Nucleus accumbens (tissue), 56 donors: Measurements from ENCODE around the gene RAI14.
"Not testable (repeated sequence)": the region's sequence is repeated elsewhere in the genome, so short reads cannot be mapped to it uniquely, and the experiment has no call there.

Experiments used
- DNase-seq, 56 donors: peaks; one replicate each; lab custom pipeline; 2025; lab: John Stamatoyannopoulos, UW

The RAI14 gene

GRCh38 chr5:34803974-34804732 lies 148.0 kb downstream of the RAI14 start:
- no peak for DNase-seq

DNA sequence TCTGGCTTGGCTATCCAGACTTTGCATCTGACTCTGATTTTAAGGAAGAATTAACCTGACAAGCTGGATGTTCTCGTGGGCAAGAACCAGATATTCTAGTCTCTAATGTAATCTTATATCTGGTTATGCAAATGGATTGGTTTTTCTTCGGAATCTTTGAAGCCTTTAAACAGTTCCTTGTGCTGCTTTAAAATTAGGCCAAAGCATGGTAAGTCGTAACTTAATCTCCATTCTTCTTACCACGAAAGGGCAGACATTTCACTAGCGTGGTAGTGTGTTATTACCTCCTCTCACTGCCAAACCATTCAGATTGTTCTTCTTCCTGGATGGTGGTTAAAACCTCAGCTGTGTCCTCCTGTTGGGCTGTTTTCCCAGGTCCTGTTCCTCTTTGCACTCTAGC lies 148.8 kb downstream of the RAI14 start:
- no peak for DNase-seq

GRCh38 chr5:34806532-34806931 lies 150.4 kb downstream of the RAI14 start:
- no peak for DNase-seq

DNA sequence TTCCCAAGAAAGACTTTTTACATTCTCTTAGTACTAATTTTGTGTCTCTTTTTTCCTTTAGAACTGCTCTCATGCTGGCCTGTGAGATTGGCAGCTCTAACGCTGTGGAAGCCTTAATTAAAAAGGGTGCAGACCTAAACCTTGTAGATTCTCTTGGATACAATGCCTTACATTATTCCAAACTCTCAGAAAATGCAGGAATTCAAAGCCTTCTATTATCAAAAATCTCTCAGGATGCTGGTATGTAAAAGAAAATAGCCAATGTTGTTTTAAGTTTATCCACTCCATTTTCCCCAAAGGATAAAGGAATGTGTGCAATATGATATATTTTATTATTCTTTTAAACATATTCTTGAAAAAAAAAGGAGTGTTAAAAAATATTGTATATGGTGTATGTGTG lies 155.6 kb downstream of the RAI14 start:
- DNase-seq: no peak

GRCh38 chr5:34813509-34813908 lies 157.4 kb downstream of the RAI14 start:
- DNase-seq: no peak

- DNase-seq: no peak
Observed at GRCh38 chr5:34817558-34818351, 161.6 kb downstream of the RAI14 start.

- no peak for DNase-seq
Observed at GRCh38 chr5:34818717-34819116, 162.6 kb downstream of the RAI14 start.

GRCh38 chr5:34820593-34820992 lies 164.5 kb downstream of the RAI14 start:
- no peak for DNase-seq

DNA sequence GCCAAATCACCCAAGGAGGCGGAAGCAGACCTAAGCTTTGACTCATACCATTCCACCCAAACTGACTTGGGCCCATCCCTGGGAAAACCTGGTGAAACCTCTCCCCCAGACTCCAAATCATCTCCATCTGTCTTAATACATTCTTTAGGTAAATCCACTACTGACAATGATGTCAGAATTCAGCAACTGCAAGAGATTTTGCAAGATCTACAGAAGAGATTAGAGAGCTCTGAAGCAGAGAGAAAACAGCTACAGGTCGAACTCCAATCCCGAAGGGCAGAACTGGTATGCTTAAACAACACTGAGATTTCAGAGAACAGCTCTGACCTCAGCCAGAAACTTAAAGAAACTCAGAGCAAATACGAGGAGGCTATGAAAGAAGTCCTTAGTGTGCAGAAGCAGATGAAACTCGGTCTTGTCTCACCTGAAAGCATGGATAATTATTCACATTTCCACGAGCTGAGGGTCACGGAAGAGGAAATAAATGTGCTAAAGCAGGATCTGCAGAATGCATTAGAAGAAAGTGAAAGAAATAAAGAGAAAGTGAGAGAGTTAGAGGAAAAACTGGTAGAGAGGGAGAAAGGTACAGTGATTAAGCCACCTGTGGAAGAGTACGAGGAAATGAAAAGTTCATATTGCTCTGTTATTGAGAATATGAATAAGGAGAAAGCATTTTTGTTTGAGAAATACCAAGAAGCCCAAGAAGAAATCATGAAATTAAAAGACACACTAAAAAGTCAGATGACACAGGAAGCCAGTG lies 167.0 kb downstream of the RAI14 start:
- no peak for DNase-seq

- DNase-seq: no peak
Observed at GRCh38 chr5:34826347-34826746, 170.2 kb downstream of the RAI14 start.

DNA sequence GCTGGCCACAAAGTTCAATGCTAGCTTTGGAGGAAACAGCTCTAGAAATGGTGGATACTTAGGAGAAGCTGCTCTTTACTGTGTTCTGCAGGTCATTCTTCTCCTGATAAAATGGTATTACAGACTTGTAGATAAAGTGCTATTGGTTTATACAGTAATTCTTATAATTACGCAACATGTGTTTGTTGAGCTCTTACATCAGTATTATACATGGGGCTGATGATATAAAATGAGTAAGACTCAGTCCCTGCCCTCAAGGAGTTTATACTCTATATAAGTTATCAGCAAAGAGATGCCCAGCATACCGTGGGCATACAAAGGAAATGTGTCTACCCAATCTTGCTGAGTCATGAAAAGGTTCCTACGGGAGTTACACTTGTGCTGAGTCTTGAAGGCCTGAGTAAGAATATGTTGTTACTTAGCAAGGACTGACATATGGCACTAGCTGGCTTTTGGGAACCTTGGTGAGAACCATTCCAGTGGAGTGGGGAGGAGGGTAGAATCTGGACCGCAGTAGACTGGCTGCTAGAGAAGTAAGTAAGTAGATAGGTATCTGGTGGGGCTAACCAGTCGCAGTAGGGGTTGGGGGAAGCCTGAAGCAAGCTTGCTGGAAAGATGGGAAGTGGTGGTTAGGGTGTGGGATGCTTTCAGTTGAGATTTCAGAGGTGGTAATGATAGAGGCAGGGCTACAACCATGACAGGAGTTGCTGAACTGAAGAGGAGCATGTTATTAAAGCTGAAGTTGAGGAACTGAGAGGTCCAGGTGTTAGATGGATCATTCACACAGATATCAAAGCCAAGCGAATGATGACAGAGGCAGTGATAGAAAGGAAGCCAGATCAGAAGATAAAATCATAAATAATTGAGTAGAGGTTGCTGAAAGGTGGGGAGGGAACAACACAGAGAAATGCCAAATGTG lies 171.7 kb downstream of the RAI14 start:
- no peak for DNase-seq

DNA sequence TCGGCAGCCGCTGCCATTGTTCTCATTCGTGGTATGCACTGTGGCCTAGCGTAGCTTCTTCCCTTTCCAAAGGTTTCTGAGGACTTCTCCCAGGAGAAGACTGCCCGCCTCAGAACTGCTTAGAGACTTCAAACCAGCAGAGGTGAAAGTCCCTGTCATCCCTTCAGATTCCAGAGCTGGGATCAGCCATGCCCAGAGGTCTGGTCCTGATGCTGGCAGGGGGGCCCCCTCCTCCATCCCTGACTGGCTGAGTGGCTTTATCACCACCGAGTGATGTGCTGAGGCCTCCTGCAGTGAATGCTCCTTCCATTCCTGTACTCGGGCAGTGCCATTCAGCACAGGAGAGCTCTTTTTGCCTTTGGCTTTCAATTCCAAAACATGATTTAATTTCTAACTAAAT lies 174.7 kb downstream of the RAI14 start:
- DNase-seq: not testable (repeated sequence)

DNA sequence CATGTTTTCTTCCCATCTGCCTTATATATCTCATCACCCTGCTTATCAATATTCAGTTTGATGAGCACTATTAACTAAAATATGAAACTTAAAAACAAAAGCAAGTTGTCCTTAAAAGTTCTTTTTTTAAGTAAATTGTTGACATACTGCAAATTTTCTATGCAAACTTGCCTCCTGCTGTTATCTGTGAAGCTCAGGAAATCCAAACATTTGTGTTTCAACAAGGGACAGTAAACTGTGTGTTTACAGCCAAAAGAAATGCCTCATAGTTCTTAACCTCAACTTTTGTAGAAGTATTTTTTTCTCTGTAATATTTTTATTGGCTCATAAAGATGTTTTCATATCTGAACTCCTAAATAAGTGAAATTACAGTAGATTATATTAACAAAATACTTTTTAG lies 175.2 kb downstream of the RAI14 start:
- no peak for DNase-seq

GRCh38 chr5:34832568-34832967 lies 176.4 kb downstream of the RAI14 start:
- DNase-seq: no peak

- no peak for DNase-seq
Observed at GRCh38 chr5:34833090-34833489, 177.0 kb downstream of the RAI14 start.

DNA sequence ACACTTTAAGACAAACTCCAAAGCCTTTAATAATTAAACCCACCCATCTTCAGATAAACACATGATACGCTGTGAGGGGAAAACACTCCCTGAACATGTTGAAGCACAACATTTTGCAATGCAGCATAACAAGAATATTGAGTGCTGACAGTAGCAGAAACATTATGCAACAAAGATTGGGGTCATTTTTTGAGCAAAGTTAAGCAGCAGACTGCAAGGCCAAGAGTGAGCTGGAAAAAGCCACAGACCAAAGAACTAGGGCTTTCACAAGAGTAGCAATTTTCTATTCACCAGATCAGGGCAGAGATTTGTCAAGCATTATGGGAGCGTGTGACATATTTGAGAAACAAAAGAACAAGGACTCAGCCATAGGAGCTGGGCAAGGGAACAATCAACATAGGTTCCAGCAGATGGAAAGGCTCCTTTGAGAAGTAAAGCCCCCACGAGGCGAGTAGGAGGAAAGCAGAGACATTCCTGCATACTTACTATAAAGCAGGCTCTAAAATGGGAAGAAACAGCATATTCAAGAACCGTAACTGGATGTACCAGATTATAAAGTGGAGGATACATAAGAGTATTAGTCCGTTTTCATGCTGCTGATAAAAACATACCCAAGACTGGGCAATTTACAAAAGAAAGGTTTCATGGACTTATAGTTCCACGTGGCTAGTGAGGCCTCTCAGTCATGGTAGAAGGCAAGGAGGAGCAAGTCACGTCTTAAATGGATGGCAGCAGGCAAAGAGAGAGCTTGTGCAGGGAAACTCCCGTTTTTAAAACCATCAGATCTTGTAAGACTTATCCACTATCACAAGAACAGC lies 178.1 kb downstream of the RAI14 start:
- no peak for DNase-seq

DNA sequence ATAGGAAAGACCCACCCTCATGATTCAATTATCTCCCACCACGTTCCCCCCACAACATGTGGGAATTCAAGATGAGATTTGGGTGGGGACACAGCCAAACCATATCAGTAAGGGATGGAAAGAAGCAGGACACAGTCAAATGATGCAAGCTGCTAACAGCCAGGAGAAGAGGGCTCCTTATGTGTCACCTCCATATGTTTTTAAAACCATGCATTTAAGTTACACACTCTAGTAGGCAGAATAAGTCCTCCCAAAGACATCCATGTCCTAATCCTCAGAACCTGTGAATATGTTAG lies 178.6 kb downstream of the RAI14 start:
- no peak for DNase-seq

GRCh38 chr5:34835664-34836063 lies 179.5 kb downstream of the RAI14 start:
- no peak for DNase-seq
